ENCODE data around the gene ANXA6. TPM values are rescaled to one million over a fixed set of nuclear protein-coding genes. Genes with fewer than 3 reads are reported as not detected.
A peak's percentile ranks its signal among the peaks of the same experiment; 100 is the strongest.

ANXA6 gene
- polyA plus RNA-seq, 1 of the 3 experiments (the other 2 are of a cell fraction), result 87.5 TPM

GRCh38 chr5:151085517-151086041 is 72.0 kb downstream of the ANXA6 start:
- H3K9ac ChIP-seq, result no peak overlapping the region

GRCh38 chr5:151084363-151084762 is 73.2 kb downstream of the ANXA6 start:
- Histone ChIP-seq H3K4me1 (ENCODE audit: control insufficient read depth in 1 of 2, insufficient read depth in 2 of 2, low read depth in 1 of 2, low read length in 1 of 2) (peaks cover 4 to 11% of the 10 kb centered on the region in 2 experiments; a peak in 3 of 4 replicates), H4K20me1 (ENCODE audit: insufficient read depth) (no peaks in the 10 kb centered on the region), H3K79me2 (ENCODE audit: insufficient read depth) (peaks cover 13% of the 10 kb centered on the region), H3K27ac (ENCODE audit: low read depth in 2 of 2, low read length in 1 of 2) (no peak overlapping the region), H3K9me2 (no peaks in the 10 kb centered on the region), H3K4me3 (ENCODE audit: low read depth in 2 of 2, low read length in 1 of 2) (no peak overlapping the region), H3K27me3 (ENCODE audit: insufficient read depth) (no peaks in the 10 kb centered on the region), H3K4me2 (no peak overlapping the region), H3F3A (replicated peaks; ENCODE audit: insufficient read depth) (peaks cover 4% of the 10 kb centered on the region), H3K36me3 (replicated peaks in 1 of 2; ENCODE audit: control insufficient read depth in 1 of 2, insufficient read depth in 2 of 2, low read length in 1 of 2) (no peaks in the 10 kb centered on the region), H3K9ac (no peak overlapping the region), H3K9me3 (no peaks in the 10 kb centered on the region), H2AFZ (ENCODE audit: low read depth) (no peak overlapping the region)
- TF ChIP-seq ELF1 (IDR thresholded peaks at IDR 0.05) (no peak), TEAD4 (IDR thresholded peaks at IDR 0.05; ENCODE audit: borderline replicate concordance, insufficient read depth) (no peak), EZH2phosphoT487 (IDR thresholded peaks at IDR 0.05; ENCODE audit: borderline replicate concordance, low read depth) (no peak), MXI1 (IDR thresholded peaks at IDR 0.05; ENCODE audit: low read depth, low read length) (no peak), PBX3 (IDR thresholded peaks at IDR 0.05) (no peak), YY1 (IDR thresholded peaks at IDR 0.05; ENCODE audit: low read depth) (no peak), GATA2 (CRISPR knock-in tag; IDR thresholded peaks at IDR 0.05) (no peak)
- POLR2A ChIA-PET, result no interaction called here
- 91% methylated on average over 7 of the region's 7 CpGs for WGBS (ENCODE audit: low lambda C conversion rate)
- CTCF ChIA-PET, result interaction anchor here (0.6 to 1.8 kb wide), 2 partner anchors 31 to 33 kb away, joined by 3 to 7 read pairs; no protein-coding TSS in a partner anchor
- no peak for DNase-seq

More at GRCh38 chr5:151085517-151086041, 72.0 kb downstream of the ANXA6 start:
- H3K4me3 ChIP-seq (ENCODE audit: low read depth in 2 of 2, low read length in 1 of 2), result no peak overlapping the region
- H3K27me3 ChIP-seq (ENCODE audit: insufficient read depth), result no peaks in the 10 kb centered on the region
- 50% methylated on average over 9 of the region's 9 CpGs for WGBS (ENCODE audit: low lambda C conversion rate)
- no peak for DNase-seq
- H2AFZ ChIP-seq (ENCODE audit: low read depth), result 0 out of 2 replicates have a peak overlapping the region, but pooled peaks have one; percentile 41
- H3K36me3 ChIP-seq (replicated peaks in 1 of 2; ENCODE audit: control insufficient read depth in 1 of 2, insufficient read depth in 2 of 2, low read length in 1 of 2), result no peaks in the 10 kb centered on the region
- no peaks in the 10 kb centered on the region for H4K20me1 ChIP-seq (ENCODE audit: insufficient read depth)
- peaks cover 4 to 5% of the 10 kb centered on the region in 2 experiments; a peak in 3 of 4 replicates for H3K4me1 ChIP-seq (ENCODE audit: control insufficient read depth in 1 of 2, insufficient read depth in 2 of 2, low read depth in 1 of 2, low read length in 1 of 2)
- TF ChIP-seq YY1 (IDR thresholded peaks at IDR 0.05; ENCODE audit: low read depth) (no peak), MXI1 (IDR thresholded peaks at IDR 0.05; ENCODE audit: low read depth, low read length) (no peak)
- TF ChIP-seq, protein P1, sequence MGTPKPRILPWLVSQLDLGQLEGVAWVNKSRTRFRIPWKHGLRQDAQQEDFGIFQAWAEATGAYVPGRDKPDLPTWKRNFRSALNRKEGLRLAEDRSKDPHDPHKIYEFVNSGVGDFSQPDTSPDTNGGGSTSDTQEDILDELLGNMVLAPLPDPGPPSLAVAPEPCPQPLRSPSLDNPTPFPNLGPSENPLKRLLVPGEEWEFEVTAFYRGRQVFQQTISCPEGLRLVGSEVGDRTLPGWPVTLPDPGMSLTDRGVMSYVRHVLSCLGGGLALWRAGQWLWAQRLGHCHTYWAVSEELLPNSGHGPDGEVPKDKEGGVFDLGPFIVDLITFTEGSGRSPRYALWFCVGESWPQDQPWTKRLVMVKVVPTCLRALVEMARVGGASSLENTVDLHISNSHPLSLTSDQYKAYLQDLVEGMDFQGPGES (IDR thresholded peaks at IDR 0.05; ENCODE audit: low read depth, low read length), result no peak
- H3K27ac ChIP-seq (ENCODE audit: low read depth in 2 of 2, low read length in 1 of 2), result no peak overlapping the region
- H3K9me3 ChIP-seq, result no peaks in the 10 kb centered on the region
- H3K4me2 ChIP-seq, result no peak overlapping the region
- ChIA-PET POLR2A (no interaction called here), CTCF (interaction anchor here (0.7 to 2.9 kb wide), 3 partner anchors 29 to 40 kb away, joined by 3 to 7 read pairs (median 5); no protein-coding TSS in a partner anchor)
- H3F3A ChIP-seq (replicated peaks; ENCODE audit: insufficient read depth), result no peaks in the 10 kb centered on the region
- no peaks in the 10 kb centered on the region for H3K9me2 ChIP-seq
- H3K79me2 ChIP-seq (ENCODE audit: insufficient read depth), result peaks cover 3% of the 10 kb centered on the region; the same call in 1 of the 2 replicates

Measured in SK-N-SH (cell line).